H1 (cell line): ENCODE measurements around the gene CDH2.

ENCODE experiments used
- E2F6 ChIP-seq: IDR thresholded peaks from 2 replicates; pipeline ENCODE4 v1.6.1; 2012; ENCODE audit warnings: inconsistent platforms
- EP300 ChIP-seq, 2 experiments: IDR thresholded peaks; 1 replicate in 1 of 2; 2 replicates in 1 of 2; pipeline ENCODE4 v1.6.1; 2011 to 2012; ENCODE audit warnings: low read depth in 2 of 2, low read length in 2 of 2, mild to moderate bottlenecking in 2 of 2, borderline replicate concordance in 1 of 2, inconsistent platforms in 1 of 2, moderate library complexity in 1 of 2
- HDAC2 ChIP-seq, 2 experiments: fragments of 300-600 bp in 1 of 2; sonication (generic) in 1 of 2; IDR thresholded peaks; 2 replicates each; pipeline ENCODE4 v1.6.1; 2011 to 2012; ENCODE audit warnings: low read depth in 2 of 2, low read length in 2 of 2, mild to moderate bottlenecking in 2 of 2, moderate library complexity in 2 of 2, borderline replicate concordance in 1 of 2, inconsistent platforms in 1 of 2
- RFX5 ChIP-seq: IDR thresholded peaks from 2 replicates; pipeline ENCODE4 v1.6.1; 2011; ENCODE audit warnings: low read depth, low read length, improper control_type of control experiment, borderline replicate concordance
- SP1 ChIP-seq: IDR thresholded peaks from 2 replicates; pipeline ENCODE4 v1.6.1; 2011; ENCODE audit warnings: low read depth, low read length
- SUZ12 ChIP-seq: fragments of 200-600 bp; sonication (generic); IDR thresholded peaks from 2 replicates; pipeline ENCODE4 v1.6.1; 2012; ENCODE audit warnings: mild to moderate bottlenecking, inconsistent platforms, low read length, moderate library complexity, mixed read lengths
- TF ChIP-seq, protein P1 (sequence below), 3 experiments: IDR thresholded peaks; 1 replicate in 2 of 3; 2 replicates in 1 of 3; pipeline versions ENCODE4 v1.5.1 to v1.6.1; 2011; ENCODE audit warnings: low read length in 3 of 3, mild to moderate bottlenecking in 3 of 3, inconsistent platforms in 2 of 3, low read depth in 1 of 3, moderate library complexity in 1 of 3; ENCODE audit not compliant: insufficient read depth in 1 of 3; ENCODE audit errors: control extremely low read depth in 1 of 3
- TF ChIP-seq, protein P2 (sequence below): IDR thresholded peaks from 2 replicates; pipeline ENCODE4 v1.6.1; 2012; ENCODE audit warnings: low read length, inconsistent platforms

- TF ChIP-seq RFX5: no peak
- no peak for TF ChIP-seq E2F6
- TF ChIP-seq, protein P1, sequence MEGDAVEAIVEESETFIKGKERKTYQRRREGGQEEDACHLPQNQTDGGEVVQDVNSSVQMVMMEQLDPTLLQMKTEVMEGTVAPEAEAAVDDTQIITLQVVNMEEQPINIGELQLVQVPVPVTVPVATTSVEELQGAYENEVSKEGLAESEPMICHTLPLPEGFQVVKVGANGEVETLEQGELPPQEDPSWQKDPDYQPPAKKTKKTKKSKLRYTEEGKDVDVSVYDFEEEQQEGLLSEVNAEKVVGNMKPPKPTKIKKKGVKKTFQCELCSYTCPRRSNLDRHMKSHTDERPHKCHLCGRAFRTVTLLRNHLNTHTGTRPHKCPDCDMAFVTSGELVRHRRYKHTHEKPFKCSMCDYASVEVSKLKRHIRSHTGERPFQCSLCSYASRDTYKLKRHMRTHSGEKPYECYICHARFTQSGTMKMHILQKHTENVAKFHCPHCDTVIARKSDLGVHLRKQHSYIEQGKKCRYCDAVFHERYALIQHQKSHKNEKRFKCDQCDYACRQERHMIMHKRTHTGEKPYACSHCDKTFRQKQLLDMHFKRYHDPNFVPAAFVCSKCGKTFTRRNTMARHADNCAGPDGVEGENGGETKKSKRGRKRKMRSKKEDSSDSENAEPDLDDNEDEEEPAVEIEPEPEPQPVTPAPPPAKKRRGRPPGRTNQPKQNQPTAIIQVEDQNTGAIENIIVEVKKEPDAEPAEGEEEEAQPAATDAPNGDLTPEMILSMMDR (IDR thresholded peaks at IDR 0.05; ENCODE audit: control extremely low read depth in 1 of 3, insufficient read depth in 1 of 3, low read depth in 1 of 3, low read length in 3 of 3): no peak
- no peak for TF ChIP-seq HDAC2 (IDR thresholded peaks at IDR 0.05; ENCODE audit: borderline replicate concordance in 1 of 2, low read depth in 2 of 2, low read length in 2 of 2)
- no peak for TF ChIP-seq EP300 (IDR thresholded peaks at IDR 0.05; ENCODE audit: borderline replicate concordance in 1 of 2, low read depth in 2 of 2, low read length in 2 of 2)
- no peak for TF ChIP-seq SUZ12
- TF ChIP-seq SP1: no peak
- TF ChIP-seq, protein P2, sequence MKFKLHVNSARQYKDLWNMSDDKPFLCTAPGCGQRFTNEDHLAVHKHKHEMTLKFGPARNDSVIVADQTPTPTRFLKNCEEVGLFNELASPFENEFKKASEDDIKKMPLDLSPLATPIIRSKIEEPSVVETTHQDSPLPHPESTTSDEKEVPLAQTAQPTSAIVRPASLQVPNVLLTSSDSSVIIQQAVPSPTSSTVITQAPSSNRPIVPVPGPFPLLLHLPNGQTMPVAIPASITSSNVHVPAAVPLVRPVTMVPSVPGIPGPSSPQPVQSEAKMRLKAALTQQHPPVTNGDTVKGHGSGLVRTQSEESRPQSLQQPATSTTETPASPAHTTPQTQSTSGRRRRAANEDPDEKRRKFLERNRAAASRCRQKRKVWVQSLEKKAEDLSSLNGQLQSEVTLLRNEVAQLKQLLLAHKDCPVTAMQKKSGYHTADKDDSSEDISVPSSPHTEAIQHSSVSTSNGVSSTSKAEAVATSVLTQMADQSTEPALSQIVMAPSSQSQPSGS: no peak
Measured at GRCh38 chr18:28074076-28074475, 102.9 kb downstream of the CDH2 start.
